Colonic mucosa (tissue), 4 donors: Measurements from ENCODE around the gene RYR3. TPM values are rescaled to one million over a fixed set of nuclear protein-coding genes. Genes with fewer than 3 reads are reported as not detected.
"Not testable (repeated sequence)": the region's sequence is repeated elsewhere in the genome, so short reads cannot be mapped to it uniquely, and the experiment has no call there.

Source experiments
- DNase-seq: peaks from one replicate; pipeline ENCODE4 v3.0.0-alpha.2; 2020
- H3K27ac ChIP-seq: fragments of 200-600 bp; one replicate; pipeline ENCODE4 v1.8.0; 2021
- H3K27me3 ChIP-seq: fragments of 200-600 bp; one replicate; pipeline ENCODE4 v1.8.0; 2021
- H3K36me3 ChIP-seq: fragments of 200-600 bp; one replicate; pipeline ENCODE4 v1.8.0; 2021
- H3K4me1 ChIP-seq: fragments of 200-600 bp; one replicate; pipeline ENCODE4 v1.8.0; 2021; ENCODE audit warnings: mild to moderate bottlenecking
- H3K4me3 ChIP-seq: fragments of 200-600 bp; one replicate; pipeline ENCODE4 v1.8.0; 2021
- H3K9ac ChIP-seq, 2 donors: one replicate each; pipeline ENCODE4 v1.7.0; 2013; ENCODE audit warnings: control low read depth in 2 of 2, low read depth in 2 of 2, low read length in 2 of 2
- H3K9me3 ChIP-seq: fragments of 200-600 bp; one replicate; pipeline ENCODE4 v1.8.0; 2021
- intact Hi-C: fragments of 100-400 bp; cut with DNase I; formaldehyde crosslinking; loops from one replicate; pipeline ENCODE4 v1.14.1; 2022
- total RNA-seq, 2 donors: library from RNA; stranded (reverse); fragmentation: NEBNext Ultra II Directional in 1 of 2; extraction: Animal tissue kit (Norgen Biotek cat#: 25700) in 1 of 2; gene quantifications; one replicate each; pipeline ENCODE4 v1.2.1, GENCODE V29; 2021
- TF ChIP-seq, protein P1 (sequence below): fragments of 200-600 bp; IDR thresholded peaks from one replicate; pipeline ENCODE4 v1.8.0; 2022; ENCODE audit warnings: antibody characterized with exemption, mild to moderate bottlenecking
- donor health status: healthy.
- donor health status: DM: no; HTN: no; CAD: no.
- donor health status: DM: no; HTN: no; CAD: no.

The RYR3 gene
- total RNA-seq, 2 donors from 2014 or later: 0.17 to 1.1 TPM

DNA sequence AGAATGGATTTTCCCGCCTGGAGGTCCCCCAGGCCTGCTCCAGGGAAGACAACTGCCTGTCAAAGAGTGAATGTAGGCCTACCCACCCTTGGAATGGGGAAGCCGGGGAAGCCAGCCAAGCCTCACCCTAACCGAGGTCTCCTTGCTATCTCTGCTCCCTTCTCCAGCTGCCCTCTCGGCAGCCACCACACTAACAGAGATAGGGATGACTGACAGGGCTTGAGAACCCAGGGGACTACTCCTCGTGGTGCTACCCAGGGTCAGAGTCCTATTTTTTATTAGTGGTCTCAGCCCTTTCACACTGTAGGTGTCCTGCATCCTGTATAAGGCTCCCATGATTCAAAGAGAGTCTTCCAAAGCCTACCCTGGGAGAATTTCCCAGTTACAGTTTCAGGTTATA, 496.9 kb downstream of the RYR3 start:
- Histone ChIP-seq H3K27ac (no peak overlapping the region), H3K36me3 (no peaks in the 10 kb centered on the region), H3K4me1 (no peaks in the 10 kb centered on the region), H3K4me3 (no peak overlapping the region), H3K9me3 (no peaks in the 10 kb centered on the region), H3K9ac (no peak overlapping the region), H3K27me3 (no peaks in the 10 kb centered on the region)
- TF ChIP-seq, protein P1, sequence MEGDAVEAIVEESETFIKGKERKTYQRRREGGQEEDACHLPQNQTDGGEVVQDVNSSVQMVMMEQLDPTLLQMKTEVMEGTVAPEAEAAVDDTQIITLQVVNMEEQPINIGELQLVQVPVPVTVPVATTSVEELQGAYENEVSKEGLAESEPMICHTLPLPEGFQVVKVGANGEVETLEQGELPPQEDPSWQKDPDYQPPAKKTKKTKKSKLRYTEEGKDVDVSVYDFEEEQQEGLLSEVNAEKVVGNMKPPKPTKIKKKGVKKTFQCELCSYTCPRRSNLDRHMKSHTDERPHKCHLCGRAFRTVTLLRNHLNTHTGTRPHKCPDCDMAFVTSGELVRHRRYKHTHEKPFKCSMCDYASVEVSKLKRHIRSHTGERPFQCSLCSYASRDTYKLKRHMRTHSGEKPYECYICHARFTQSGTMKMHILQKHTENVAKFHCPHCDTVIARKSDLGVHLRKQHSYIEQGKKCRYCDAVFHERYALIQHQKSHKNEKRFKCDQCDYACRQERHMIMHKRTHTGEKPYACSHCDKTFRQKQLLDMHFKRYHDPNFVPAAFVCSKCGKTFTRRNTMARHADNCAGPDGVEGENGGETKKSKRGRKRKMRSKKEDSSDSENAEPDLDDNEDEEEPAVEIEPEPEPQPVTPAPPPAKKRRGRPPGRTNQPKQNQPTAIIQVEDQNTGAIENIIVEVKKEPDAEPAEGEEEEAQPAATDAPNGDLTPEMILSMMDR: no peak
- intact Hi-C loops: no loop called here
- no peak for DNase-seq

DNA sequence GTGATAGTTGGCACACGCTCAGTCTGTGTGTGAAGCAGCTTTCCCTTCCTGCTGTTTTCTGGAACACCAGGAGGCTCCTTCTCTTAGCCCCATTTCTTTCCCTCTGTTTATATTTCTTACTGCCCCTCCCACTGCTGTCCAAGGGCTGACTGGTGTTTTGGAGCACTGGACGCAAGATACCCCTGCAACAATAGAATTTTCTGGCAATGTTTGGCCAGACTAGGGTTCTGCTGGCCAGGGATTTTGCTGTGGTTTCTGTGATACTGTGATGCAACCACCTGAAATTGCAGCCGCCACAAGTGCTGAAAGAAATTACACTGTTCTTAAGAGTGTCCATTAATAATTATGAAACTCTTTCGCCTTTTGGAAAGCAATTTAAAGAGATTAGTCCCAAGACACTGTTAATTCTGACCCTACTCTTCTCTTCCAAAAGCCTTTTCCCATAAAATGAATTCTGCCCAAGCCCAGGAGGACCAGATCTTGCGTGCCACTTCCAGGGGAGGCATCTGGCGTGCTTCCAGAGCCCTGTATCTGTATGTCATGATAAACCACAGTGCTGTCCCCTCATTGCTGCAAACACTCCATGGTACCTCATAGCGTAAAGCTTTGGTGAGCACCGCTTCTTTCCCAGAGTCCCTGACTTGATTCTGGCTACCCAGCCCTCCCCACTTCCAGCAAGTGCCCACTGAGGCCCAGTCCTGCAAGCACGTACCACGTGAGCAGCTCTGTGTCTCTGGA, 498.1 kb downstream of the RYR3 start:
- H3K36me3 ChIP-seq: no peaks in the 10 kb centered on the region
- no peak overlapping the region for H3K4me3 ChIP-seq
- no peak for DNase-seq
- no peak overlapping the region for H3K9ac ChIP-seq
- intact Hi-C loops: no loop called here
- H3K27me3 ChIP-seq: no peaks in the 10 kb centered on the region
- TF ChIP-seq, protein P1: no peak
- no peak overlapping the region for H3K27ac ChIP-seq
- no peaks in the 10 kb centered on the region for H3K9me3 ChIP-seq
- H3K4me1 ChIP-seq: no peaks in the 10 kb centered on the region

DNA sequence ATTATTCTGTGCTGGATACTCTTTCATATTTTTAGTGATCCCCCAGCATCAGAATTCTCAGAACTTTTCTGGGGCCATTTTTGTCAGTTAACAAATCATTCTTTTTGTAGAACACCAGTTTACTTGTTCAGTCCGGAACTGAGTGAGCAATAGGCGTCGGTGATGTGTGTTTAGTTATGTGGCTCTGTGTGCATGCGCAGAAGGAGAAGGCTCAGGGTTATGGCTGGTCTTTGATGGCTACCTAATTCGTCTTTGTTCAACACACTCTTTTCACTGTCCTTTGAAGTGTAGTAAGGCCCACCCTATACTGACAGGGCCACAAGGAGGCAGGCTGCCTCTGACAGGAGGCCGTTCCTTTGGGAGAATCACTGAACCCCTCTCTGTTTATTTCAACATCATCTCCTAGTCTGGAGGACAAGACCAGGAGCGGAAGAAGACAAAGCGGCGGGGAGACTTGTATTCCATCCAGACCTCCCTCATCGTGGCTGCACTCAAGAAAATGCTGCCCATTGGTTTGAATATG, 499.4 kb downstream of the RYR3 start:
- H3K4me3 ChIP-seq: no peak overlapping the region
- intact Hi-C loops: no loop called here
- TF ChIP-seq, protein P1: no peak

DNA sequence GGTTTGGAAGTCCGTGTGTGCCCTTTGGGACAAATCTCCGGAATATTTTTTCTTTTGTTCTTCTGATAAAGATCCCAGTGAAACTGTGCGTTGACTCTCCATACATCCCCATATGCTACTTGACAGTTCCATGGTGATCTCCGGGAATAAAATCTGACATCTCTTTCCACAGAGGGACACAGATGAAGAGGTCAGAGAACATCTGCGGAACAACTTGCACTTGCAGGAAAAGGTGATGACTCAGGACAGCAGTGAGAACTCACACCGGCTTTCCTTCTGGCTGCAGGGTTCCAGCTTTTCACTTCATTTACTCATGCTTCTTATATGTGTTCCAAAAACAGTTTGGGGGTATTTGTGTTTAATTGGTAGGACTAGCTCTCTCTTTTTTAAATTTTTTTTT, 500.0 kb downstream of the RYR3 start:
- no peaks in the 10 kb centered on the region for H3K9me3 ChIP-seq
- no peak overlapping the region for H3K27ac ChIP-seq
- TF ChIP-seq, protein P1: no peak
- no peak overlapping the region for H3K4me3 ChIP-seq
- H3K27me3 ChIP-seq: no peaks in the 10 kb centered on the region
- DNase-seq: no peak
- intact Hi-C loops: no loop called here
- H3K9ac ChIP-seq: no peak overlapping the region
- H3K36me3 ChIP-seq: no peaks in the 10 kb centered on the region
- H3K4me1 ChIP-seq: no peaks in the 10 kb centered on the region

More for the DNA sequence above, 499.4 kb downstream of the RYR3 start:
- no peak for DNase-seq
- no peaks in the 10 kb centered on the region for H3K4me1 ChIP-seq
- H3K9me3 ChIP-seq: no peaks in the 10 kb centered on the region
- no peak overlapping the region for H3K27ac ChIP-seq
- H3K36me3 ChIP-seq: no peaks in the 10 kb centered on the region
- no peaks in the 10 kb centered on the region for H3K27me3 ChIP-seq
- no peak overlapping the region for H3K9ac ChIP-seq

DNA sequence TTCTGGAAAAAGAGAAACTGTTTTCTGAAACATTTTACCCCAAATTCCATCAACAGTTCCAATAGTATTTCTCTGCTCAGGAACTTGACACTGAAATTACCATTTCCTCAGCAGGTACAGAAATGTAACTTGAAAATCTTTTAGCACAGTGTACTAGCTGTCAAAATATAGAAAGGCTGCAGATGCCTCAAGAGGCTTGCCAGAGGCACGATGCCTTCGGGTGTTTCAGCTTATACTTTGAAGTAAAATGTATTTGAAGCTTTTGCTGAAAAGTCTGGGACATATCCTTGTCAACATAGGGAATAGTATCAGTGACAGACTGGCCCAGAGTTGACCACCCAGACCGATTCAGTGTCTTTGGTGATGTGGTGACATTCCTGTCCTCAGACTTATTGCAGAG, 503.1 kb downstream of the RYR3 start:
- intact Hi-C loops: no loop called here
- no peaks in the 10 kb centered on the region for H3K36me3 ChIP-seq
- H3K9ac ChIP-seq: no peak overlapping the region
- H3K9me3 ChIP-seq: no peaks in the 10 kb centered on the region
- H3K4me3 ChIP-seq: no peak overlapping the region
- TF ChIP-seq, protein P1: no peak
- no peaks in the 10 kb centered on the region for H3K4me1 ChIP-seq
- no peak overlapping the region for H3K27ac ChIP-seq
- no peaks in the 10 kb centered on the region for H3K27me3 ChIP-seq
- DNase-seq: no peak

DNA sequence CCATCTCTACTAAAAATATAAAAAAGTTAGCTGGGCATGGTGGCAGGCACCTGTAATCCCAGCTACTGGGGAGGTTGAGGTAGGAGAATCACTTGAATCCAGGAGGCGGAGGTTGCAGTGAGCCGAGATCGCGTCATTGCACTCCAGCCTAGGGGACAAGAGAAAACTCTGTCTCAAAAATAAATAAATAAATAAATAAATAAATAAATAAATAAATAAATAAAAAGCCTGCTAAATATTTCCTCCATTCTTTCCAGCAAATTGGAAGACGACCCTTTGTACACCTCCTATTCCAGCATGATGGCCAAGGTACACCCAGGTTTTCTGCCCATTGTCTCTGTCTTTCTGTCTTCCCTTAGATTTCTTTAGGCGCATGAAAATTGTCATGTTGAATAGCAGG, 508.7 kb downstream of the RYR3 start:
- DNase-seq, H3K36me3 ChIP-seq, H3K27ac ChIP-seq, H3K9ac ChIP-seq, H3K4me1 ChIP-seq, H3K4me3 ChIP-seq, H3K9me3 ChIP-seq, H3K27me3 ChIP-seq, intact Hi-C loops: not testable (repeated sequence)
